ENCODE measurements around the gene OR2T33.
"Not testable (repeated sequence)": the region's sequence is repeated elsewhere in the genome, so short reads cannot be mapped to it uniquely, and the experiment has no call there.

Gene OR2T33, protein sequence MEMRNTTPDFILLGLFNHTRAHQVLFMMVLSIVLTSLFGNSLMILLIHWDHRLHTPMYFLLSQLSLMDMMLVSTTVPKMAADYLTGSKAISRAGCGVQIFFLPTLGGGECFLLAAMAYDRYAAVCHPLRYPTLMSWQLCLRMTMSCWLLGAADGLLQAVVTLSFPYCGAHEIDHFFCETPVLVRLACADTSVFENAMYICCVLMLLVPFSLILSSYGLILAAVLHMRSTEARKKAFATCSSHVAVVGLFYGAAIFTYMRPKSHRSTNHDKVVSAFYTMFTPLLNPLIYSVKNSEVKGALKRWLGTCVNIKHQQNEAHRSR

DNA sequence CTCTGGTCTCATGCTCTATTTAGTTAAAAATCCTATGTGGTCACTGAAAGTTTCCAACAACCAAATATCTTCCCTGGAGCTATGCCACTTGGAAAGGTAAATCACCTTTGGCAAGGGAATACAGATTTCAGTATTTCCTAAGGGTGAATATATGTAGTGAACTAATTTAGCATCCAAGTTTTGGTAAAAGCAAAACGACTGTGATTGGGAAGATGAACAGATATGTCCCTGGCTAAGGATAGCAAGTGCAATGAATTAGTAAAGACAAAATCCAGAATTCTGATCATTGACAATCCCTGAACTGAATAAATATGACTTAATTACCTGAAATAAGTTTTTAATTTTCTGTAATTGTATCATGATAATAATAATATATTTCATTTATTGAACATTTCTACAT, at the start of gene OR2T33:
Gene OR2T33, minus strand, starts transcription at position 101 of the 400 bp plus-strand sequence. CDS start 4,162 bp downstream, outside the sequence.
- no peak for DNase-seq (ENCODE audit: low read depth in 2 of 2)

DNA sequence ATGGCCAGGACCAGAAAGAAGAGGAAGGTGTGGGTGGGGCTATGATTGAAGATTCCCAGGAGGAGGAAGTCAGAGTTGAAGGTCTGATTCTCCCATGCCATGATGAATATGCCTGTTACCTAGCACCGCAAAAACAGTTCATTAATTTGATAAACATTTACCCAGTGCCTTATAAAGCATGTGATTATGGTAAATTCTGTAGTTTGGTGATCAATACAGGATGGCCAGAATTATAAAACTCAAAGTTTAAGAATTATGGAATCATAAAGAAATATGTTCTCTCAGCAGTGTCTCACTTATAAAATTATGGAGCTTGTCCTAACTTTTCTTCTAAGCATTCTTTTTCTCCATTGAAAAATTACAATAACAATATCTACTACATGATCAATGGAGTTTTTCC, 46.7 kb upstream of the OR2T33 start, which contains the start of gene OR2M7:
Gene OR2M7, minus strand, starts transcription at position 101 of the 400 bp plus-strand sequence. Its CDS starts 0 bp downstream, at position 101.
- DNase-seq (ENCODE audit: low read depth in 2 of 2) = no peak

- no peak for DNase-seq (ENCODE audit: low read depth in 2 of 2)
These were observed 39.0 kb upstream of the OR2T33 start for GRCh38 chr1:248316796-248317195.

- not testable (repeated sequence) for DNase-seq (ENCODE audit: low read depth in 2 of 2)
These were observed 29.0 kb upstream of the OR2T33 start for GRCh38 chr1:248306740-248307139.

GRCh38 chr1:248306103-248306502, 28.3 kb upstream of the OR2T33 start:
- no peak for DNase-seq (ENCODE audit: low read depth in 2 of 2)

GRCh38 chr1:248305672-248306071, 27.9 kb upstream of the OR2T33 start:
- DNase-seq (ENCODE audit: low read depth in 2 of 2) = not testable (repeated sequence)

GRCh38 chr1:248303324-248303723, 25.5 kb upstream of the OR2T33 start, which contains the start of gene OR2T12:
Gene OR2T12 (minus strand): TSS chr1:248303424. CDS start chr1:248295578, 7,846 bp downstream.
- DNase-seq (ENCODE audit: low read depth in 2 of 2) = no peak

- DNase-seq (ENCODE audit: low read depth in 2 of 2) = no peak
These were observed 10.6 kb upstream of the OR2T33 start for GRCh38 chr1:248288391-248288790.

DNA sequence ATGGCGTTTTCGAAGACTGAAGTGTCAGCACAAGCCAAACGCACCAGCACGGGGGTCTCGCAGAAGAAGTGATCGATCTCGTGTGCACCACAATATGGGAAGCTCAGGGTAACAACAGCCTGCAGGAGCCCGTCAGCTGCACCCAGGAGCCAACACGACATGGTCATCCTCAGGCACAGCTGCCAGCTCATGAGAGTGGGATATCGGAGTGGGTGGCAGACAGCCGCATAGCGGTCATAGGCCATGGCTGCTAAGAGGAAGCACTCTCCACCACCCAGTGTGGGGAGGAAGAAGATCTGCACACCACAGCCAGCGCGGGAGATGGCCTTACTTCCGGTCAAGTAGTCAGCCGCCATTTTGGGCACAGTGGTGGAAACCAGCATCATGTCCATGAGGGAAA, 4.6 kb downstream of the OR2T33 start:
- DNase-seq (ENCODE audit: low read depth in 2 of 2) = not testable (repeated sequence)

DNA sequence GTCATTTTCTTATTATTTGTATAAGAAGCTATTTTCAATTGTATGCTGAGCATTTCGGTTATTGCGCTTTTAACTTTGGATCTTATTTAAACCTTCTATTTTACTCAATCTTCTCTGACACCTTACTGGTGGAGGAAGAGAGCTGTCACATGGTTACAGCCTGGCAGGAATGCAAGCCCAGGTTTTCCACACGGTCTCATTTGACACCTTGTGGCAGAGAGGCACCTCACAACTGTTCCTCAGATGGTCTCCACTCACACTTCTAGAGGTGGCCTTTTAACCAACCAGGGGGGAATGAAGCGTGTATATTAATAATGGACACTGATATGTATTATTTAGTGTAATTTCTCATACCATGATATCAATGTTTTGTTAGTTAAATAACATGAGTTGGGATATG, 9.6 kb downstream of the OR2T33 start:
- no peak for DNase-seq (ENCODE audit: low read depth in 2 of 2)

DNA sequence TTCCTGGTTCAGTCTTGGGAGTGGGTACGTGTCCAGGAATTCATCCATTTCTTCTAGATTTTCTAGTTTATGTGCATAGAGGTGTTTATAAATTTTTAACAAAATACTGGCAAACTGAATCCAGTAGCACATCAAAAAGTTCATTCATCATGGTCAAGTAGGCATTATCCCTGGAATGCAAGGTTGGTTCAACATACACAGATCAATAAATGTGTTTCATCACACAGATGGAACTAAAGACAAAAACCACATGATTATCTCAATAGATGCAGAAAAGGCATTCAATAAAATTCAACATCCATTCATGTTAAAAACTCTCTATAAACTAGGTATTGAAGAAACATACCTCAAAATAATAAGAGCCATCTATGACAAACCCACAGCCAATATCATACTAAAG, 18.5 kb downstream of the OR2T33 start:
- DNase-seq (ENCODE audit: low read depth in 2 of 2) = not testable (repeated sequence)

- peak in 1 of 2 experiments; percentile 6 for DNase-seq (ENCODE audit: low read depth in 2 of 2)
These were observed 34.6 kb downstream of the OR2T33 start for GRCh38 chr1:248243204-248243603.

- DNase-seq (ENCODE audit: low read depth in 2 of 2) = no peak
These were observed 38.3 kb downstream of the OR2T33 start for GRCh38 chr1:248239478-248239877.

- DNase-seq (ENCODE audit: low read depth in 2 of 2) = no peak
These were observed 46.7 kb downstream of the OR2T33 start, which contains the start of gene OR2M4 for GRCh38 chr1:248231117-248231516. Gene OR2M4 (plus strand): TSS chr1:248231417. CDS start chr1:248238929, 7,512 bp downstream.

DNA sequence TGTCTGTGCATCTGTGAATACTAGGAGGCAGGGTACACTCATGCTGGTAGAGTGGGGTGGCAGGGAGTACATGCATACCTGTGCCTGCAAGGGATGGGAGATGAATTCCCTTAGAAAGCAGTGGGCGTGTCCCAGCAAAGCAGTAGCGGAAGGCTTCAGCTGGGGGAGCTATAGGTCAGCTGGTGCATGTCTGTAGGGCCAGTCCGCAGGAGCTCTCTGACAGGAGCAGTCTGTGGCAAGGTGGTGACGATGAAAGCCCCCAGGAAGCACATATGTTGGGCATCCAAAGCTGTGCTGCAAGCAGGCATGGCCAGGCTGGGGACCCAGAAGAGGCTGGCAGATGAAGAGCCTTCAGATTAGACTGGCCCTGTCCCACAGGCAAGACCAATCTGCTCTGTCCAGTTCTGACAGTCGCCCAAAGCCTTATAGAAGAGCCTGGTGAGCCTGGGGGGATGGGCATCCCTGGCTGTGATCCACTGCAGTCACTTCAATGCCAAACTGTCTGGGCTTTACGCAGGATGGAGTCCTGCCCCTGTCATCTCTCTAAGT, 48.3 kb downstream of the OR2T33 start:
- DNase-seq (ENCODE audit: low read depth in 2 of 2) = no peak

DNA sequence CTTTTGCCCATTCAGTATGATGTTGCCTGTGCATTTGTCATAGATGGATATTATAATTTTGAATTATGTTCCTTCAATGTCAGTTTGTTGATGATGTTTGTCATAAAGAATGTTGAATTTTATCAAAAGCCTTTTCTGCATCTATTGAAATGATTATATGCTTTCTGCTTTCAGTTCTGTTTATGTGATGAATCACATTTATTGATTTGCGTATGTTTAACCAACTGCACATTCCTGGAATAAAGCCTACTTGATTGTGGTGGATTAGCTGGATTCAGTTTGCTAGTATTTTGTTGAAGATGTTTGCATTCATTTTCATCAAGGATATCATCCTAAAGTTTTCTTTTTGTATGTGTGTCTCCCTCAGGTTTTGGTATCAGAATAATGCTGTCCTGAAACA, 52.2 kb downstream of the OR2T33 start:
- DNase-seq (ENCODE audit: low read depth in 2 of 2) = no peak
